Fibroblast of lung (primary cell): ENCODE results near the gene ATP5PB. TPM values are rescaled to one million over a fixed set of nuclear protein-coding genes. Genes with fewer than 3 reads are reported as not detected.

Source experiments
- DNase-seq, 2 donors: peaks; one replicate each; pipeline versions ENCODE4 v3.0.0 to v3.0.0-alpha.2; 2010; ENCODE audit warnings: low read depth in 2 of 2
- H2AFZ ChIP-seq: 2 replicates; pipeline ENCODE4 v1.5.1; 2012; ENCODE audit warnings: low read length, control low read depth, inconsistent platforms
- H3K27ac ChIP-seq: 2 replicates; pipeline ENCODE4 v1.5.1; 2011; ENCODE audit warnings: low read length, control low read depth; ENCODE audit not compliant: insufficient read depth
- H3K27me3 ChIP-seq: 2 replicates; pipeline ENCODE4 v1.5.1; 2011; ENCODE audit warnings: mild to moderate bottlenecking, low read length; ENCODE audit not compliant: control insufficient read depth, insufficient read depth
- H3K36me3 ChIP-seq: 2 replicates; pipeline ENCODE4 v1.5.1; 2011; ENCODE audit warnings: low read length; ENCODE audit not compliant: control insufficient read depth, insufficient read depth
- H3K4me1 ChIP-seq: 2 replicates; pipeline ENCODE4 v1.5.1; 2011; ENCODE audit warnings: low read length; ENCODE audit not compliant: control insufficient read depth, insufficient read depth; ENCODE audit errors: extremely low read depth
- H3K4me2 ChIP-seq: 2 replicates; pipeline ENCODE4 v1.5.1; 2011; ENCODE audit warnings: low read length, control low read depth; ENCODE audit not compliant: insufficient read depth; ENCODE audit errors: extremely low read depth
- H3K4me3 ChIP-seq, 4 experiments: fragments of 200-600 bp in 1 of 4; sonication (generic) in 1 of 4; replicated peaks in 1 of 4; 2 replicates each; pipeline ENCODE4 v1.5.1; 2011 to 2016; ENCODE audit warnings: low read length in 4 of 4, low read depth in 3 of 4, mild to moderate bottlenecking in 3 of 4, control low read depth in 2 of 4, inconsistent platforms in 1 of 4, mixed read lengths in 1 of 4; ENCODE audit not compliant: insufficient read depth in 1 of 4; ENCODE audit errors: control extremely low read depth in 1 of 4
- H3K79me2 ChIP-seq: 2 replicates; pipeline ENCODE4 v1.5.1; 2012; ENCODE audit warnings: mild to moderate bottlenecking, low read length, inconsistent platforms; ENCODE audit not compliant: control insufficient read depth, insufficient read depth
- H3K9ac ChIP-seq: 2 replicates; pipeline ENCODE4 v1.5.1; 2011; ENCODE audit warnings: mild to moderate bottlenecking, low read length, control low read depth; ENCODE audit not compliant: insufficient read depth
- H3K9me3 ChIP-seq: 2 replicates; pipeline ENCODE4 v1.5.1; 2012; ENCODE audit warnings: low read depth, low read length; ENCODE audit not compliant: control insufficient read depth, insufficient read depth
- H4K20me1 ChIP-seq: 2 replicates; pipeline ENCODE4 v1.5.1; 2011; ENCODE audit warnings: low read length; ENCODE audit not compliant: control insufficient read depth, insufficient read depth; ENCODE audit errors: extremely low read depth
- EZH2 ChIP-seq: IDR thresholded peaks from 2 replicates; pipeline ENCODE4 v1.5.1; 2012; ENCODE audit warnings: low read length, control low read depth, mild to moderate bottlenecking; ENCODE audit errors: missing control alignments
- polyA plus RNA-seq, 2 donors: library from polyadenylated mRNA; depleted of rRNA in 1 of 2; stranded (reverse) in 1 of 2; unstranded in 1 of 2; fragments of >200 nt; gene quantifications; 2 replicates each; pipeline ENCODE4 v1.2.1, GENCODE V29; 2011 to 2012; ENCODE audit warnings: missing spikeins in 1 of 2
- total RNA-seq: library from RNA; depleted of rRNA; stranded (reverse); fragments of >200 nt; gene quantifications from 2 replicates; pipeline ENCODE4 v1.2.1, GENCODE V29; 2014
- TF ChIP-seq, protein P1 (sequence below), 2 donors: IDR thresholded peaks in 1 of 2; conservative IDR thresholded peaks in 1 of 2; 1 replicate in 1 of 2; 2 replicates in 1 of 2; pipeline ENCODE4 v1.5.1; 2011 to 2012; ENCODE audit warnings: low read length in 2 of 2, control low read depth in 1 of 2, inconsistent platforms in 1 of 2, low read depth in 1 of 2, mild to moderate bottlenecking in 1 of 2

The ATP5PB gene
- total and polyA plus RNA-seq, 2 donors (not counting 1 experiment from before 2014, with no cell fraction given), result 162 to 417 TPM

DNA sequence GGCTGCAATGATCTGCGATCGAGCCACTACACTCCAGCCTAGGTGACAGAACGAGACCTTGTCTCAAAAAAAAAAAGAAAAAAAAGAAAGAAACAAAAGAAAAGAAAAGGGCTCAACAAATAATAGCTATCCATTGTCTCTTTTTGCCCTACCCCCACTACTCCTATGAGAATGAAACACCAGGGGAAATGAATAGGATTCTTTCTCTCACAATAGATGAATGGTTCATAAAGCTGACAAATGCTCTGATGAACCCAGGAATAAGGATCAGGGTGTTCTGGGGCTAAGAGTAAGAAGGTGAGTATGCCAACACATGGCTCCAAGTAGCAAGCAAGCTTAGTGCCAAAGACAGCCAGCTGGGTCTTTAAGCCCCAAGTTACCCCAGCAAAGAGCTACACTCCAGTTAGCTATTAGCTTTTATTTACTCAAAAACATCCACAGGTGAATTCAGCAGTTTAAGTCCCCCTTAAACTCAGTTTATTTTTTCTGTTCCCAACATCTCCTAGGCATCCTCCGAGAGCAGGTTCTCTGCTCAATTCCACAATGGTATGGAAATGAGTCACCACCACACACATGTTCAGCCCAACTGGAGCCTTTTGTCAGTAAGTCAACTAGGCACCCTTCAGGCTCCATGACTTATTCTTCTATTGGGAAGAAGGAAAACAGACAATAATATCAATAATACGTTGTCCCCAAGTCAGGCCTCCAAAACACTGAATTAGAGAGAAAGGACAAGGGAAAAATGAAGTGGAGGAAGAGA is 49.9 kb downstream of the ATP5PB start:
- Histone ChIP-seq H4K20me1 (no peaks in the 10 kb centered on the region), H3K27ac (no peak overlapping the region), H3K36me3 (no peaks in the 10 kb centered on the region), H3K27me3 (peaks cover 11% of the 10 kb centered on the region), H3K4me1 (no peaks in the 10 kb centered on the region), H3K9me3 (no peaks in the 10 kb centered on the region), H3K4me3 (no peak overlapping the region), H2AFZ (no peak overlapping the region), H3K79me2 (no peaks in the 10 kb centered on the region), H3K4me2 (no peak overlapping the region), H3K9ac (no peak overlapping the region)
- TF ChIP-seq EZH2, result no peak
- TF ChIP-seq, protein P1, sequence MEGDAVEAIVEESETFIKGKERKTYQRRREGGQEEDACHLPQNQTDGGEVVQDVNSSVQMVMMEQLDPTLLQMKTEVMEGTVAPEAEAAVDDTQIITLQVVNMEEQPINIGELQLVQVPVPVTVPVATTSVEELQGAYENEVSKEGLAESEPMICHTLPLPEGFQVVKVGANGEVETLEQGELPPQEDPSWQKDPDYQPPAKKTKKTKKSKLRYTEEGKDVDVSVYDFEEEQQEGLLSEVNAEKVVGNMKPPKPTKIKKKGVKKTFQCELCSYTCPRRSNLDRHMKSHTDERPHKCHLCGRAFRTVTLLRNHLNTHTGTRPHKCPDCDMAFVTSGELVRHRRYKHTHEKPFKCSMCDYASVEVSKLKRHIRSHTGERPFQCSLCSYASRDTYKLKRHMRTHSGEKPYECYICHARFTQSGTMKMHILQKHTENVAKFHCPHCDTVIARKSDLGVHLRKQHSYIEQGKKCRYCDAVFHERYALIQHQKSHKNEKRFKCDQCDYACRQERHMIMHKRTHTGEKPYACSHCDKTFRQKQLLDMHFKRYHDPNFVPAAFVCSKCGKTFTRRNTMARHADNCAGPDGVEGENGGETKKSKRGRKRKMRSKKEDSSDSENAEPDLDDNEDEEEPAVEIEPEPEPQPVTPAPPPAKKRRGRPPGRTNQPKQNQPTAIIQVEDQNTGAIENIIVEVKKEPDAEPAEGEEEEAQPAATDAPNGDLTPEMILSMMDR (conservative IDR thresholded peaks at IDR 0.05 in 1 of 2, IDR thresholded peaks at IDR 0.05 in 1 of 2; ENCODE audit: low read depth in 1 of 2, low read length in 2 of 2), result no peak
- peak in 1 of 2 donors; percentile 10 for DNase-seq

DNA sequence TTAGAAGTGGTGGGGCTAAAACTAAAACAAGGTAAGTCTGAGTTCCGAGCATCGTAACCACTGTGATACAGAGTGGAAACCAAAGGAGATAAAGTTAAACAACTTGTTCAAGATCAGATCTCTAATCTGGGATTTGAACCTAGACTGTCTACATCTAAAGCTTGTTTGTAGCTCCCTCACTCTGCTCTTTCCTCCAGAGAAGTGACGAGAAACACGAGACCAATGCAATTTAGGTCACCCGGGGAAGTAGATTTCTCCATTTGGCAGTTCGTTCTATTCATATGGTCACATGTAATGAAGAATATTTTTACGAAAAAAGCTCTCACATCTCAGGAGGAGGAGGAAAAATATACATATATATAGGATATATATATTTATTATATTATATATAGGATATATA is 52.4 kb downstream of the ATP5PB start:
- no peak overlapping the region for H3K9ac ChIP-seq
- no peak overlapping the region for H3K4me2 ChIP-seq
- no peaks in the 10 kb centered on the region for H4K20me1 ChIP-seq
- no peak overlapping the region for H3K27ac ChIP-seq
- no peaks in the 10 kb centered on the region for H3K36me3 ChIP-seq
- no peaks in the 10 kb centered on the region for H3K79me2 ChIP-seq
- H2AFZ ChIP-seq, result no peak overlapping the region
- H3K27me3 ChIP-seq, result peaks cover 11% of the 10 kb centered on the region
- no peaks in the 10 kb centered on the region for H3K4me1 ChIP-seq
- no peak for DNase-seq
- no peak overlapping the region for H3K4me3 ChIP-seq
- H3K9me3 ChIP-seq, result no peaks in the 10 kb centered on the region
- no peak for TF ChIP-seq EZH2
- TF ChIP-seq, protein P1 (conservative IDR thresholded peaks at IDR 0.05 in 1 of 2, IDR thresholded peaks at IDR 0.05 in 1 of 2; ENCODE audit: low read depth in 1 of 2, low read length in 2 of 2), result no peak

DNA sequence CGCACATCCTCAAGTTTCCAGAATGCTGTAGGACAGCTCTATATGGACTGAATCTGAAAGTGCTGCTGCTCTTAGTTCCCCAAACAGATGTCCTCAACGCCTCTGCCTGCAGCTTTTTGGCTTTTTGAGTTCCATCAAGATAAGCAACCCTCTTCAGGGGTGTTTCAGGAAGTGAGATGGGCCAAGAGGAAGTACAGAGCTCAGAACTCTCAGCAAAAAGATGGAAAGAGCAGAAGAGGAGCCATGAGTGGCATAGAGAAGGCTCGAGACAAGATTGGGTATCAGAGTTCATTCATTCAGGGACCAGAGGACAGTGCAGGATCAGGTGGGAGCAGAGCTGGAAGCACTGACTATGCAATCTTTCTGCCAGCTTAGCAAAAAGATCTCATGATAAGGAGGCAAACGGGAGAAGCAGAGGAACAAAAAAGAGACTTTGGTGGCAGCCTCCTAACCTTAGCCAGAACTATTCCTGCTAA is 54.4 kb downstream of the ATP5PB start, which contains the start of the genes ADORA3 and TMIGD3:
ADORA3 (minus strand) TSS at position 49 of the 476 bp plus-strand sequence. CDS start 279 bp downstream, outside the sequence.
TMIGD3 (minus strand) TSS at position 49 of the 476 bp plus-strand sequence. CDS start 279 bp downstream, outside the sequence.
- no peaks in the 10 kb centered on the region for H3K36me3 ChIP-seq
- H3K4me2 ChIP-seq, result no peak within 1 kb of the TSS
- no peak within 1 kb of the TSS for H3K4me3 ChIP-seq
- peaks cover 9% of the 10 kb centered on the region for H3K4me1 ChIP-seq
- H3K27ac ChIP-seq, result no peak within 1 kb of the TSS
- no peak within 1 kb of the TSS for H3K9ac ChIP-seq
- no peaks in the 10 kb centered on the region for H3K9me3 ChIP-seq
- TF ChIP-seq EZH2, result no peak
- TF ChIP-seq, protein P1 (conservative IDR thresholded peaks at IDR 0.05 in 1 of 2, IDR thresholded peaks at IDR 0.05 in 1 of 2; ENCODE audit: low read depth in 1 of 2, low read length in 2 of 2), result no peak
- H2AFZ ChIP-seq, result no peak within 1 kb of the TSS
- no peak for DNase-seq
- peaks cover 11% of the 10 kb centered on the region for H3K27me3 ChIP-seq
- no peaks in the 10 kb centered on the region for H4K20me1 ChIP-seq
- H3K79me2 ChIP-seq, result no peaks in the 10 kb centered on the region
